HCT116 (cell line): ENCODE data around the gene TBC1D12. TPM values are rescaled to one million over a fixed set of nuclear protein-coding genes. Genes with fewer than 3 reads are reported as not detected.

Experiments used
- ATAC-seq: fragments of 200-7000 bp; cut with Tn5 transposase; 2 replicates; pipeline ENCODE4 v1.9.1; 2020; ENCODE audit warnings: mild to moderate bottlenecking, moderate library complexity
- Bru-seq: library from RNA; stranded (reverse); fragments of 400-500 nt; gene quantifications from one replicate; lab custom pipeline; 2021; lab: Mats Ljungman, UMichigan
- BruChase-seq, 2 experiments: library from RNA; stranded (reverse); fragments of 400-500 nt; gene quantifications; one replicate each; lab custom pipeline; 2021; lab: Mats Ljungman, UMichigan
- BruUV-seq: library from RNA; stranded (reverse); fragments of 400-500 nt; replicated peaks from 2 replicates; lab custom pipeline; 2021; lab: Mats Ljungman, UMichigan
- CTCF ChIA-PET: fragments of 300-600 bp; sonication (Branson Sonifier 250); formaldehyde crosslinking; loops from one replicate; lab custom pipeline; 2021; ENCODE audit warnings: antibody characterized with exemption; lab: Charles Lee
- POLR2A ChIA-PET: fragments of 300-600, 350-600 bp; sonication (Branson Sonifier 250); formaldehyde crosslinking; loops from one replicate; lab custom pipeline; 2021; ENCODE audit warnings: antibody characterized with exemption; lab: Charles Lee
- RAD21 ChIA-PET, 2 experiments: fragments of 300-600 bp; sonication (Branson Sonifier 250); formaldehyde crosslinking; loops; one replicate each; lab custom pipeline; 2023; ENCODE audit warnings: low total read pairs in 2 of 2; ENCODE audit not compliant: uncharacterized antibody in 2 of 2, unreplicated experiment in 2 of 2, low non-redundant PET in 1 of 2; lab: Charles Lee
- DNase-seq: peaks from one replicate; pipeline ENCODE4 v3.0.0-alpha.2; 2010; ENCODE audit warnings: low read depth, low spot score
- H2AFZ ChIP-seq: fragments of 200-600 bp; shearing (Covaris generic), sonication (generic); 2 replicates; pipeline ENCODE4 v1.6.1; 2017; ENCODE audit warnings: low read depth, mixed run types, mixed read lengths, antibody characterized with exemption, low read length; ENCODE audit not compliant: poor library complexity, severe bottlenecking
- H3K27ac ChIP-seq: 2 replicates; pipeline ENCODE4 v1.5.1; 2012; ENCODE audit warnings: low read depth, low read length
- H3K27me3 ChIP-seq: fragments of 200-600 bp; sonication (generic); 2 replicates; pipeline ENCODE4 v1.6.1; 2016; ENCODE audit warnings: mixed run types, low read length, mixed read lengths; ENCODE audit not compliant: insufficient read depth
- H3K36me3 ChIP-seq, 2 experiments: fragments of 200-500 bp in 1 of 2; fragments of 200-600 bp in 1 of 2; sonication (Bioruptor generic) in 1 of 2; sonication (generic) in 1 of 2; 2 replicates each; pipeline versions ENCODE4 v1.5.1 to v1.6.1; 2014 to 2016; ENCODE audit warnings: low read length in 2 of 2, inconsistent platforms in 1 of 2, mixed read lengths in 1 of 2, mixed run types in 1 of 2; ENCODE audit not compliant: insufficient read depth in 2 of 2, control insufficient read depth in 1 of 2
- H3K4me1 ChIP-seq, 2 experiments: fragments of 200-600 bp in 1 of 2; sonication (generic) in 1 of 2; 2 replicates each; pipeline versions ENCODE4 v1.5.1 to v1.6.1; 2012 to 2017; ENCODE audit warnings: low read length in 2 of 2, inconsistent platforms in 1 of 2, mild to moderate bottlenecking in 1 of 2, mixed read lengths in 1 of 2, mixed run types in 1 of 2, moderate library complexity in 1 of 2; ENCODE audit not compliant: insufficient read depth in 2 of 2, control insufficient read depth in 1 of 2
- H3K4me2 ChIP-seq: fragments of 200-600 bp; sonication (generic); 2 replicates; pipeline ENCODE4 v1.6.1; 2017; ENCODE audit warnings: mixed run types, low read length, mixed read lengths
- H3K4me3 ChIP-seq, 2 experiments: fragments of 200-600 bp in 1 of 2; sonication (generic) in 1 of 2; replicated peaks in 1 of 2; 2 replicates each; pipeline ENCODE4 v1.5.1; 2011 to 2016; ENCODE audit warnings: low read length in 2 of 2, control low read depth in 1 of 2, low read depth in 1 of 2, mild to moderate bottlenecking in 1 of 2, mixed read lengths in 1 of 2, mixed run types in 1 of 2
- H3K79me2 ChIP-seq: fragments of 200-600 bp; sonication (generic); 2 replicates; pipeline ENCODE4 v1.6.1; 2017; ENCODE audit warnings: mild to moderate bottlenecking, mixed run types, low read length, moderate library complexity, mixed read lengths; ENCODE audit not compliant: insufficient read depth
- H3K9ac ChIP-seq: fragments of 200-600 bp; sonication (generic); 2 replicates; pipeline ENCODE4 v1.6.1; 2016; ENCODE audit warnings: low read length, mixed read lengths
- H3K9me2 ChIP-seq: fragments of 200-600 bp; sonication (generic), shearing (Covaris generic); 2 replicates; pipeline ENCODE4 v1.6.1; 2017; ENCODE audit warnings: mixed run types, mild to moderate bottlenecking, moderate library complexity; ENCODE audit not compliant: insufficient read depth
- H3K9me3 ChIP-seq, 2 experiments: fragments of 200-500 bp in 1 of 2; fragments of 200-600 bp in 1 of 2; sonication (Bioruptor generic) in 1 of 2; sonication (generic) in 1 of 2; 2 replicates each; pipeline ENCODE4 v1.6.1; 2014 to 2017; ENCODE audit warnings: low read length in 2 of 2, mixed read lengths in 2 of 2, inconsistent platforms in 1 of 2, low read depth in 1 of 2, mild to moderate bottlenecking in 1 of 2, mixed run types in 1 of 2, moderate library complexity in 1 of 2; ENCODE audit not compliant: control insufficient read depth in 1 of 2, insufficient read depth in 1 of 2
- H4K20me1 ChIP-seq: fragments of 200-600 bp; sonication (generic), shearing (Covaris generic); 2 replicates; pipeline ENCODE4 v1.6.1; 2017; ENCODE audit warnings: mixed run types, mild to moderate bottlenecking, moderate library complexity; ENCODE audit not compliant: insufficient read depth
- CBX3 ChIP-seq: IDR thresholded peaks from 2 replicates; pipeline ENCODE4 v1.6.1; 2012; ENCODE audit warnings: low read depth
- EGR1 ChIP-seq: IDR thresholded peaks from 2 replicates; pipeline ENCODE4 v1.6.1; 2012; ENCODE audit warnings: low read depth
- JUND ChIP-seq: IDR thresholded peaks from 2 replicates; pipeline ENCODE4 v1.6.1; 2012
- POLR2A ChIP-seq: IDR thresholded peaks from 2 replicates; pipeline ENCODE4 v1.7.0; 2011; ENCODE audit warnings: borderline replicate concordance; ENCODE audit not compliant: insufficient read depth, insufficient read length; ENCODE audit errors: extremely low read depth
- POLR2AphosphoS5 ChIP-seq: IDR thresholded peaks from 2 replicates; pipeline ENCODE4 v1.6.1; 2011; ENCODE audit warnings: mild to moderate bottlenecking, low read depth, low read length, moderate library complexity
- SIN3A ChIP-seq: IDR thresholded peaks from 2 replicates; pipeline ENCODE4 v1.6.1; 2012; ENCODE audit warnings: low read depth
- SP1 ChIP-seq: IDR thresholded peaks from 2 replicates; pipeline ENCODE4 v1.6.1; 2012; ENCODE audit warnings: low read depth
- YY1 ChIP-seq: IDR thresholded peaks from 2 replicates; pipeline ENCODE4 v1.6.1; 2011; ENCODE audit warnings: low read length, low read depth, moderate library complexity, mild to moderate bottlenecking; ENCODE audit not compliant: insufficient replicate concordance; ENCODE audit errors: extremely low read depth
- ZFX ChIP-seq: fragments of 450-650 bp; IDR thresholded peaks from 2 replicates; pipeline ENCODE4 v1.6.1; 2017
- intact Hi-C: fragments of 100-400 bp; cut with micrococcal nuclease; formaldehyde crosslinking; loops from 2 replicates; pipeline ENCODE4 v1.10.0; 2022
- long read RNA-seq: library from polyadenylated mRNA; unstranded; transcript quantifications from one replicate; pipeline ENCODE4 v2.0.0, GENCODE V29; 2021; ENCODE audit not compliant: unreplicated experiment
- polyA plus RNA-seq: library from polyadenylated mRNA; unstranded; fragments of >200 nt; gene quantifications from 2 replicates; pipeline ENCODE4 v1.2.1, GENCODE V29; 2012; ENCODE audit warnings: missing spikeins
- total RNA-seq: library from RNA; stranded (reverse); gene quantifications from one replicate; pipeline ENCODE4 v1.2.1, GENCODE V29; 2021; ENCODE audit not compliant: unreplicated experiment
- TF ChIP-seq, protein P1 (sequence below): IDR thresholded peaks from 2 replicates; pipeline ENCODE4 v1.6.1; 2012
- TF ChIP-seq, protein P2 (sequence below), 3 experiments: fragments of 200-600 bp in 1 of 3; sonication (generic) in 1 of 3; IDR thresholded peaks in 2 of 3; conservative IDR thresholded peaks in 1 of 3; 2 replicates each; pipeline ENCODE4 v1.5.1; 2012 to 2017; ENCODE audit warnings: low read depth in 2 of 3, low read length in 2 of 3, antibody characterized with exemption in 1 of 3, borderline replicate concordance in 1 of 3, control low read depth in 1 of 3, mild to moderate bottlenecking in 1 of 3, mixed read lengths in 1 of 3, mixed run types in 1 of 3, moderate library complexity in 1 of 3; ENCODE audit not compliant: insufficient read depth in 1 of 3

TBC1D12 gene
- total RNA-seq (7.1 TPM), Bru-seq, nascent RNA (percentile 65 among the genes with signal in this experiment), BruChase-seq, experiment 1, labeled RNA remaining after a 6-hour chase (percentile 54 among the genes with signal in this experiment), BruChase-seq, experiment 2, labeled RNA remaining after a 2-hour chase (percentile 62 among the genes with signal in this experiment)
- 2.5 and 3.0 TPM in 2 replicates for polyA plus RNA-seq
- long read RNA-seq, full-length matches to known transcripts: 5 of 17 reads
- long read RNA-seq, partial matches to known transcripts: 5 of 17 reads
- long read RNA-seq, other reads (novel, unspliced or antisense): 7 of 17 reads

DNA sequence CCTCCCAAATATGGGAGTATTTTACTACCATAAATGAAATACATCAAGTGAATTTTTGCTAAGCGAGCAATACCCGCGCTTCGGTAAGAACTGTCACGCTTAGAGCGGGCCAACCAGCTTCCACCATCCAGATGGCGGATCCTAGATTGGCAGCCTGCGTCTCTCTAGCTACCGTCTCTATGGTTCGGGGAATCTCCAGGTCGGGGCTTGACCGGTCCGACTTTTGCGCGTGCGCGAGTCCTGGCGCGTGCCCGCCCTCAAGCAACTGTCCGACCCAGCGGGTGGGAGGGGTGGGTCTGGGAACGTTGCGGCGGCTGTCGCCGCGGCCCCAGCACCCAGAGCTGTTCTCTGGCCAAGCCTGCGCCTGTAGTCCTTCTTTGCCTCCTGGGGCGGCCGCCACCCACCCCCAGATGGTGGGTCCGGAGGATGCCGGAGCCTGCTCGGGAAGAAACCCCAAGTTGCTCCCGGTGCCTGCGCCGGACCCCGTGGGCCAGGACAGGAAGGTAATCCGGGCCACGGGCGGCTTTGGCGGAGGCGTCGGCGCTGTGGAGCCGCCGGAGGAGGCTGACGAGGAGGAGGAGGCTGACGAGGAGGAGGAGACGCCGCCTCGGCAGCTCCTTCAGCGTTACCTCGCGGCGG is at the start of gene TBC1D12:
TSS of gene TBC1D12 (plus strand) at position 338 of the 639 bp plus-strand sequence. CDS start at position 411, 73 bp downstream.
- Histone ChIP-seq H3K4me2 (peak within 1 kb of the TSS; percentile 80), H3K27me3 (no peaks in the 10 kb centered on the region), H3K36me3 (no peaks in the 10 kb centered on the region), H2AFZ (peak within 1 kb of the TSS; percentile 100), H3K4me1 (peaks cover 9 to 23% of the 10 kb centered on the region in 2 experiments), H3K9me3 (no peaks in the 10 kb centered on the region), H3K27ac (peak within 1 kb of the TSS; percentile 80), H3K4me3 (peak within 1 kb of the TSS; percentile 63 to 70), H3K9ac (peak within 1 kb of the TSS; percentile 80), H3K9me2 (no peaks in the 10 kb centered on the region), H4K20me1 (no peaks in the 10 kb centered on the region), H3K79me2 (peaks cover 42% of the 10 kb centered on the region)
- POLR2A ChIA-PET: interaction anchor here (0.7 to 1.0 kb wide), 7 partner anchors 8 to 504 kb away, joined by 3 to 8 read pairs (median 4); no protein-coding TSS in a partner anchor
- RAD21 ChIA-PET: no interaction called here
- TF ChIP-seq POLR2A (peak; percentile 74), YY1 (peak; percentile 81), CBX3 (peak; percentile 96), ZFX (no peak), SIN3A (0 out of 2 replicates have a peak, but pooled peaks have one; percentile 36), JUND (no peak), POLR2AphosphoS5 (peak; percentile 88), SP1 (peak; percentile 63; the same call in 1 of the 2 replicates), EGR1 (peak; percentile 29; the same call in 1 of the 2 replicates)
- TF ChIP-seq, protein P1, sequence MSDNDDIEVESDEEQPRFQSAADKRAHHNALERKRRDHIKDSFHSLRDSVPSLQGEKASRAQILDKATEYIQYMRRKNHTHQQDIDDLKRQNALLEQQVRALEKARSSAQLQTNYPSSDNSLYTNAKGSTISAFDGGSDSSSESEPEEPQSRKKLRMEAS: peak; percentile 83
- TF ChIP-seq, protein P2, sequence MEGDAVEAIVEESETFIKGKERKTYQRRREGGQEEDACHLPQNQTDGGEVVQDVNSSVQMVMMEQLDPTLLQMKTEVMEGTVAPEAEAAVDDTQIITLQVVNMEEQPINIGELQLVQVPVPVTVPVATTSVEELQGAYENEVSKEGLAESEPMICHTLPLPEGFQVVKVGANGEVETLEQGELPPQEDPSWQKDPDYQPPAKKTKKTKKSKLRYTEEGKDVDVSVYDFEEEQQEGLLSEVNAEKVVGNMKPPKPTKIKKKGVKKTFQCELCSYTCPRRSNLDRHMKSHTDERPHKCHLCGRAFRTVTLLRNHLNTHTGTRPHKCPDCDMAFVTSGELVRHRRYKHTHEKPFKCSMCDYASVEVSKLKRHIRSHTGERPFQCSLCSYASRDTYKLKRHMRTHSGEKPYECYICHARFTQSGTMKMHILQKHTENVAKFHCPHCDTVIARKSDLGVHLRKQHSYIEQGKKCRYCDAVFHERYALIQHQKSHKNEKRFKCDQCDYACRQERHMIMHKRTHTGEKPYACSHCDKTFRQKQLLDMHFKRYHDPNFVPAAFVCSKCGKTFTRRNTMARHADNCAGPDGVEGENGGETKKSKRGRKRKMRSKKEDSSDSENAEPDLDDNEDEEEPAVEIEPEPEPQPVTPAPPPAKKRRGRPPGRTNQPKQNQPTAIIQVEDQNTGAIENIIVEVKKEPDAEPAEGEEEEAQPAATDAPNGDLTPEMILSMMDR (IDR thresholded peaks at IDR 0.05 in 2 of 3, conservative IDR thresholded peaks at IDR 0.05 in 1 of 3; ENCODE audit: borderline replicate concordance in 1 of 3, insufficient read depth in 1 of 3, low read depth in 2 of 3, low read length in 2 of 3): no peak
- CTCF ChIA-PET: interaction anchor here (0.6 to 0.7 kb wide), 3 partner anchors 17 to 435 kb away, joined by 3 read pairs; no protein-coding TSS in a partner anchor
- intact Hi-C loops: loop anchor here (1.0 kb wide), 1 partner anchor 39 kb away; no protein-coding TSS in a partner anchor
- no TSS peak for BruUV-seq
- peak; percentile 85 for ATAC-seq
- DNase-seq: peak; percentile 97
